HG02884 (cell line): ENCODE data around the gene WDR1.

Experiments
- ATAC-seq: cut with Tn5 transposase; IDR thresholded peaks from one replicate; pipeline ENCODE4 v1.9.1; 2021; ENCODE audit warnings: mild to moderate bottlenecking, moderate library complexity; ENCODE audit not compliant: unreplicated experiment

WDR1 gene

GRCh38 chr4:10048941-10049697 is 67.5 kb downstream of the WDR1 start:
- ATAC-seq, result no peak

- no peak for ATAC-seq
These were observed 68.6 kb downstream of the WDR1 start for GRCh38 chr4:10047967-10048366.

- no peak for ATAC-seq
These were observed 70.1 kb downstream of the WDR1 start for GRCh38 chr4:10046471-10046870.

- ATAC-seq, result no peak
These were observed 71.1 kb downstream of the WDR1 start for GRCh38 chr4:10045481-10045880.

GRCh38 chr4:10041036-10041435 is 75.6 kb downstream of the WDR1 start:
- ATAC-seq, result no peak

- no peak for ATAC-seq
These were observed 76.3 kb downstream of the WDR1 start for GRCh38 chr4:10040049-10040892.

- no peak for ATAC-seq
These were observed 79.7 kb downstream of the WDR1 start for GRCh38 chr4:10036807-10037342.

- no peak for ATAC-seq
These were observed 81.5 kb downstream of the WDR1 start for GRCh38 chr4:10035130-10035529.

GRCh38 chr4:10034612-10035104 is 81.9 kb downstream of the WDR1 start:
- ATAC-seq, result no peak

GRCh38 chr4:10034136-10034535 is 82.5 kb downstream of the WDR1 start:
- ATAC-seq, result no peak

GRCh38 chr4:10033191-10033881 is 83.3 kb downstream of the WDR1 start:
- ATAC-seq, result no peak

GRCh38 chr4:10032625-10033024 is 84.0 kb downstream of the WDR1 start:
- no peak for ATAC-seq

GRCh38 chr4:10031668-10032590 is 84.7 kb downstream of the WDR1 start:
- no peak for ATAC-seq

GRCh38 chr4:10030972-10031667 is 85.5 kb downstream of the WDR1 start:
- no peak for ATAC-seq

- ATAC-seq, result no peak
These were observed 87.2 kb downstream of the WDR1 start for GRCh38 chr4:10029403-10029802.

- no peak for ATAC-seq
These were observed 87.7 kb downstream of the WDR1 start for GRCh38 chr4:10028910-10029309.

GRCh38 chr4:10026485-10026884 is 90.1 kb downstream of the WDR1 start:
- no peak for ATAC-seq

GRCh38 chr4:10025230-10025806 is 91.3 kb downstream of the WDR1 start:
- ATAC-seq, result no peak
